ENCODE results near the gene MSN. TPM values are rescaled to one million over a fixed set of nuclear protein-coding genes. Genes with fewer than 3 reads are reported as not detected.
"Not testable (repeated sequence)": the region's sequence is repeated elsewhere in the genome, so short reads cannot be mapped to it uniquely, and the experiment has no call there.

MSN gene
- total RNA-seq, result 335 to 384 TPM (median 382 TPM) in 3 replicates
- long read RNA-seq, transcript MSN-201 (13 exons, 3,944 nt), result major isoform, 880 of 994 reads
- long read RNA-seq, partial matches to known transcripts, result 90 of 994 reads
- long read RNA-seq, other reads (novel, unspliced or antisense), result 24 of 994 reads

- Mint-ChIP-seq H3K27me3 (ENCODE audit: low read depth) (no peaks in the 10 kb centered on the region), H3K27ac (ENCODE audit: unreplicated experiment) (peak within 1 kb of the TSS; percentile 99), H3K36me3 (ENCODE audit: low read depth) (no peaks in the 10 kb centered on the region), H3K4me3 (ENCODE audit: unreplicated experiment) (peak within 1 kb of the TSS; percentile 93), H3K4me1 (ENCODE audit: low read depth) (peaks cover 37% of the 10 kb centered on the region), H3K9me3 (ENCODE audit: low read depth) (peaks cover 10% of the 10 kb centered on the region)
- no peak for DNase-seq (ENCODE audit: low spot score)
- peak; percentile 65 for TF ChIP-seq CTCF (IDR thresholded peaks at IDR 0.05)
Observed at GRCh38 chrX:65667503-65668376, at the start of gene MSN. MSN (plus strand) TSS chrX:65667654; CDS start chrX:65667842, 188 bp downstream.

GRCh38 chrX:65620096-65620705 lies 47.3 kb upstream of the MSN start:
- H3K4me3 Mint-ChIP-seq (ENCODE audit: unreplicated experiment), result peak overlapping the region; percentile 60
- H3K27ac Mint-ChIP-seq (ENCODE audit: unreplicated experiment), result peak overlapping the region; percentile 41
- H3K27me3 Mint-ChIP-seq (ENCODE audit: low read depth); H3K36me3 Mint-ChIP-seq (ENCODE audit: low read depth); DNase-seq (ENCODE audit: low spot score); H3K4me1 Mint-ChIP-seq (ENCODE audit: low read depth): not testable (repeated sequence)
- H3K9me3 Mint-ChIP-seq (ENCODE audit: low read depth), result peaks cover 14% of the 10 kb centered on the region

DNA sequence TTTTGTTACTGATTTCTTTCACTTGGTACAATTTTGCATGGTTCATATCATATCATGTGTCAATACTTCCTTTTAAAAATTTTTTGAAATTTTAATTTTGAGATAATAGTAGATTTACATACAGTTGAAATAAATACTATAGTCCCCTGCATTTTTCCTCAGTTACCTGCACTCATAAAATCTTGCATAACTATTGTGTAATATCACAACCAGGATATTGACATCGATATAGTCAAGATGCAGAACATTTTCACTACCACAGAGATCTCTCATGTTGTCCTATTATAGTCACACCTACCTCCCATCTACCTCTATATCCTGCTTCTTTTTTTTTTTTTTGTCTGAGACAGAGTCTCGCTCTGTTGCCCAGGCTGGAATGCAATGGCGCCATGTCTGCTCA lies 36.7 kb upstream of the MSN start:
- TF ChIP-seq CTCF (IDR thresholded peaks at IDR 0.05), result no peak
- H3K36me3 Mint-ChIP-seq (ENCODE audit: low read depth), result peaks cover 4% of the 10 kb centered on the region
- peaks cover 14% of the 10 kb centered on the region for H3K4me1 Mint-ChIP-seq (ENCODE audit: low read depth)
- H3K4me3 Mint-ChIP-seq (ENCODE audit: unreplicated experiment), result no peak overlapping the region
- no peak for DNase-seq (ENCODE audit: low spot score)
- peaks cover 23% of the 10 kb centered on the region for H3K9me3 Mint-ChIP-seq (ENCODE audit: low read depth)
- H3K27me3 Mint-ChIP-seq (ENCODE audit: low read depth), result peaks cover 3% of the 10 kb centered on the region
- no peak overlapping the region for H3K27ac Mint-ChIP-seq (ENCODE audit: unreplicated experiment)

DNA sequence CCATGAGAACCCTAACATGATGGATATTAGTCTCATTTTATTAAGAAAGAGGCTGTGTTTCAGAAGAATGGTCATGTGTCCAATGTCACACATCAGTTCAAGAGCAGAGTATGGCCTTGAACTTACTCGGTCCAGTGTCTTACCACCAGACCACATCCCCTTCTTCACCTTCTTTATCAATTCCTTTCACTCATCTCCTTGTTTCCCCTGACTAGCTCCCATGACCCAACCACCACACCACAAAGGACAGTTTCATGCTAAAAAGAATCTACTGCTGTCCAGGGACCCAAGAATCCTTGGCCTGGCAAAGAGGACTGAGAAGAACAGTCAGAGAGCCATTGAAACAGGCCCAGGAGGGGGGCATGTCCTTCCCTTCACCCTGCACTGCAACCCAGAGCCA lies 33.6 kb upstream of the MSN start:
- TF ChIP-seq CTCF (IDR thresholded peaks at IDR 0.05), result no peak
- Mint-ChIP-seq H3K4me1 (ENCODE audit: low read depth) (peaks cover 20% of the 10 kb centered on the region), H3K9me3 (ENCODE audit: low read depth) (peaks cover 25% of the 10 kb centered on the region), H3K27ac (ENCODE audit: unreplicated experiment) (no peak overlapping the region), H3K27me3 (ENCODE audit: low read depth) (no peaks in the 10 kb centered on the region), H3K36me3 (ENCODE audit: low read depth) (no peaks in the 10 kb centered on the region), H3K4me3 (ENCODE audit: unreplicated experiment) (no peak overlapping the region)
- DNase-seq (ENCODE audit: low spot score), result no peak

DNA sequence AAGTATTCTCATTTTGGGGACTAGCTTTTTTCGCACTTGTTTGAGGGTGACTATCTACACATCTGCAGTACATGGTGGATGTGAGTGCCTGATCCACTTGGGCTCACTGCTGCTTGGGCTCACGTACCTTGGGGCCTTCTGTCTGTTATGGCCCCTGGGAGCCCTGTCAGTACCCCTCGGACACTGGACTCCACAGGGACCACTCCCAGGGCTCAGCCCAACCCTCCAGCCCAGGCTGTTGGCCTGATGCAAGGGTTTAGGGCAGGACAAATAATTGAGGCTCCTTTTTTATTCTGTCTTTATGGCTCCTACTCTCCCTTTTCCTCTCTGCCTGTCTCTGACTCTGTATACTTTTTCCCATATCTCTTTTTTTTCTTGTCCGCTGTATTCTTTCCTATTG lies 32.7 kb upstream of the MSN start:
- DNase-seq (ENCODE audit: low spot score), result no peak
- no peak for TF ChIP-seq CTCF (IDR thresholded peaks at IDR 0.05)
- H3K36me3 Mint-ChIP-seq (ENCODE audit: low read depth), result no peaks in the 10 kb centered on the region
- peaks cover 20% of the 10 kb centered on the region for H3K4me1 Mint-ChIP-seq (ENCODE audit: low read depth)
- H3K4me3 Mint-ChIP-seq (ENCODE audit: unreplicated experiment), result no peak overlapping the region
- H3K27ac Mint-ChIP-seq (ENCODE audit: unreplicated experiment), result peak overlapping the region; percentile 95
- no peaks in the 10 kb centered on the region for H3K27me3 Mint-ChIP-seq (ENCODE audit: low read depth)
- peaks cover 19% of the 10 kb centered on the region for H3K9me3 Mint-ChIP-seq (ENCODE audit: low read depth)

Data from chondrocyte (in vitro differentiated cells).